HFFc6 (cell line): Measurements from ENCODE around the gene COG8. TPM values are rescaled to one million over a fixed set of nuclear protein-coding genes. Genes with fewer than 3 reads are reported as not detected.

Source experiments
- DNase-seq: peaks from one replicate; pipeline ENCODE4 v3.0.0-alpha.2; 2018
- H3K27ac Mint-ChIP-seq: 2 replicates; pipeline ENCODE4 v1.8.0; 2020; ENCODE audit warnings: mild to moderate bottlenecking, mixed read lengths
- H3K27me3 Mint-ChIP-seq: 2 replicates; pipeline ENCODE4 v1.8.0; 2021; ENCODE audit warnings: mild to moderate bottlenecking, moderate library complexity, mixed read lengths; ENCODE audit not compliant: insufficient read depth
- H3K36me3 Mint-ChIP-seq: 2 replicates; pipeline ENCODE4 v1.8.0; 2021; ENCODE audit warnings: low read depth, mixed read lengths
- H3K4me1 Mint-ChIP-seq: 2 replicates; pipeline ENCODE4 v1.8.0; 2020; ENCODE audit warnings: low read depth, mixed read lengths
- H3K4me3 Mint-ChIP-seq: 2 replicates; pipeline ENCODE4 v1.8.0; 2020; ENCODE audit warnings: mild to moderate bottlenecking, moderate library complexity, mixed read lengths
- H3K9me3 Mint-ChIP-seq: 2 replicates; pipeline ENCODE4 v1.8.0; 2020; ENCODE audit warnings: mild to moderate bottlenecking, mixed read lengths
- CTCF ChIP-seq: fragments of 200-600 bp; sonication (generic); IDR thresholded peaks from 2 replicates; pipeline ENCODE4 v1.5.0; 2021; ENCODE audit warnings: antibody characterized with exemption, mild to moderate bottlenecking
- total RNA-seq, 6 experiments: library from RNA; stranded (reverse); fragmentation: NEBNext Ultra II Directional; extraction: Animal tissue kit (Norgen Biotek cat#: 25700); gene quantifications; 2 replicates in 1 of 6; 3 replicates in 5 of 6; pipeline ENCODE4 v1.2.3, GENCODE V29; 2021

Gene COG8
- total RNA-seq, 6 experiments from 2014 or later: 29.4 to 36.8 (median 35.2) TPM

- H3K4me1 Mint-ChIP-seq: peaks cover 22% of the 10 kb centered on the region
- TF ChIP-seq CTCF: no peak
- no peak for DNase-seq
- peak overlapping the region; percentile 4; the same call in 1 of the 2 replicates for H3K27ac Mint-ChIP-seq
- H3K36me3 Mint-ChIP-seq: peaks cover 26% of the 10 kb centered on the region
- H3K4me3 Mint-ChIP-seq: peak overlapping the region; percentile 38
- no peaks in the 10 kb centered on the region for H3K9me3 Mint-ChIP-seq
- peaks cover 12% of the 10 kb centered on the region for H3K27me3 Mint-ChIP-seq
Measured at GRCh38 chr16:69313469-69313868, 25.9 kb downstream of the COG8 start.

- peak overlapping the region; percentile 93 for H3K27ac Mint-ChIP-seq
- H3K4me3 Mint-ChIP-seq: peak overlapping the region; percentile 99
- H3K27me3 Mint-ChIP-seq: peaks cover 12% of the 10 kb centered on the region
- TF ChIP-seq CTCF: no peak
- peaks cover 26% of the 10 kb centered on the region for H3K36me3 Mint-ChIP-seq
- no peaks in the 10 kb centered on the region for H3K9me3 Mint-ChIP-seq
- peaks cover 22% of the 10 kb centered on the region for H3K4me1 Mint-ChIP-seq
- DNase-seq: peak; percentile 11
Measured at GRCh38 chr16:69311533-69312387, 27.6 kb downstream of the COG8 start.

GRCh38 chr16:69310653-69311532, 28.5 kb downstream of the COG8 start, which contains the start of gene VPS4A:
Gene VPS4A, plus strand, starts transcription at chr16:69311350. Its CDS starts 162 bp downstream, at chr16:69311512.
- Mint-ChIP-seq H3K9me3 (no peaks in the 10 kb centered on the region), H3K4me1 (peaks cover 28% of the 10 kb centered on the region), H3K27me3 (peaks cover 12% of the 10 kb centered on the region), H3K36me3 (peaks cover 26% of the 10 kb centered on the region), H3K4me3 (peak within 1 kb of the TSS; percentile 99), H3K27ac (peak within 1 kb of the TSS; percentile 93)
- DNase-seq: peak; percentile 91
- TF ChIP-seq CTCF: peak; percentile 94

- no peak for TF ChIP-seq CTCF
- Mint-ChIP-seq H3K4me1 (peaks cover 30% of the 10 kb centered on the region), H3K27ac (peak overlapping the region; percentile 4; the same call in 1 of the 2 replicates), H3K9me3 (no peaks in the 10 kb centered on the region), H3K36me3 (peaks cover 26% of the 10 kb centered on the region), H3K27me3 (peaks cover 12% of the 10 kb centered on the region), H3K4me3 (no peak overlapping the region)
- DNase-seq: no peak
Measured at GRCh38 chr16:69309316-69309715, 30.0 kb downstream of the COG8 start.

GRCh38 chr16:69307856-69308255, 31.5 kb downstream of the COG8 start:
- H3K4me1 Mint-ChIP-seq: peaks cover 21% of the 10 kb centered on the region
- H3K9me3 Mint-ChIP-seq: no peaks in the 10 kb centered on the region
- DNase-seq: no peak
- H3K36me3 Mint-ChIP-seq: peaks cover 18% of the 10 kb centered on the region
- H3K27ac Mint-ChIP-seq: no peak overlapping the region
- no peak overlapping the region for H3K4me3 Mint-ChIP-seq
- peaks cover 10% of the 10 kb centered on the region for H3K27me3 Mint-ChIP-seq
- TF ChIP-seq CTCF: no peak
